Skin epidermis (tissue), 12 donors: ENCODE measurements around the gene MRPL2.

Experiments used
- H3K27ac ChIP-seq, 21 experiments: fragments of 200-600 bp; sonication (generic) in 11 of 21; one replicate each; pipeline ENCODE4 v1.5.0; 2020; ENCODE audit warnings: mild to moderate bottlenecking in 3 of 21, inconsistent platforms in 2 of 21, moderate library complexity in 2 of 21
- H3K4me3 ChIP-seq, 7 experiments: fragments of 200-600 bp; sonication (generic) in 2 of 7; one replicate each; pipeline ENCODE4 v1.5.0; 2020; ENCODE audit warnings: inconsistent platforms in 2 of 7, mild to moderate bottlenecking in 2 of 7, moderate library complexity in 1 of 7

Gene MRPL2

GRCh38 chr6:43032326-43032725 lies 26.9 kb downstream of the MRPL2 start:
- H3K4me3 ChIP-seq, result no peak overlapping the region
- H3K27ac ChIP-seq, result no peak overlapping the region

GRCh38 chr6:43029120-43029519 lies 30.1 kb downstream of the MRPL2 start:
- H3K4me3 ChIP-seq, result no peak overlapping the region
- H3K27ac ChIP-seq, result no peak overlapping the region

GRCh38 chr6:43026365-43026764 lies 32.9 kb downstream of the MRPL2 start:
- Histone ChIP-seq H3K4me3 (no peak overlapping the region), H3K27ac (no peak overlapping the region)

DNA sequence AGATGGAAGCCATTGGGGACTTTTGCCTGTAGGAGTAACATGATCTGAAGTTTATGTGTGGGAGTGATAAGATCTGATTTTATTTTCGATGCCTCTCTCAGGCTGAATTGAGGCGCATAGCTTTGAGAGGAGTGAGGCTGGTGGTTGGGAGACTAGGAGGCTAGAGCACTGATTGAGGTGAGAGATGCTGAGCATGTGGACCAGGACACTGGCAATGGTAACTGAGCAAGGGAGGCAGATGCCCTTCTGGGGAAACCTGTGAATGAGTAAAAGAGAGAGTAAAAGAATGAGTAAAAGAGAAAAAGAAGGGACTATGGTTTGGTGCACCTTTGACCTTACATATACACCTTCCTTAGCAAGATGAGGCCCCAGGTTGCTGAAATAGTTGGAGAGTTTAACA lies 34.8 kb downstream of the MRPL2 start:
- Histone ChIP-seq H3K27ac (no peak overlapping the region), H3K4me3 (no peak overlapping the region)

DNA sequence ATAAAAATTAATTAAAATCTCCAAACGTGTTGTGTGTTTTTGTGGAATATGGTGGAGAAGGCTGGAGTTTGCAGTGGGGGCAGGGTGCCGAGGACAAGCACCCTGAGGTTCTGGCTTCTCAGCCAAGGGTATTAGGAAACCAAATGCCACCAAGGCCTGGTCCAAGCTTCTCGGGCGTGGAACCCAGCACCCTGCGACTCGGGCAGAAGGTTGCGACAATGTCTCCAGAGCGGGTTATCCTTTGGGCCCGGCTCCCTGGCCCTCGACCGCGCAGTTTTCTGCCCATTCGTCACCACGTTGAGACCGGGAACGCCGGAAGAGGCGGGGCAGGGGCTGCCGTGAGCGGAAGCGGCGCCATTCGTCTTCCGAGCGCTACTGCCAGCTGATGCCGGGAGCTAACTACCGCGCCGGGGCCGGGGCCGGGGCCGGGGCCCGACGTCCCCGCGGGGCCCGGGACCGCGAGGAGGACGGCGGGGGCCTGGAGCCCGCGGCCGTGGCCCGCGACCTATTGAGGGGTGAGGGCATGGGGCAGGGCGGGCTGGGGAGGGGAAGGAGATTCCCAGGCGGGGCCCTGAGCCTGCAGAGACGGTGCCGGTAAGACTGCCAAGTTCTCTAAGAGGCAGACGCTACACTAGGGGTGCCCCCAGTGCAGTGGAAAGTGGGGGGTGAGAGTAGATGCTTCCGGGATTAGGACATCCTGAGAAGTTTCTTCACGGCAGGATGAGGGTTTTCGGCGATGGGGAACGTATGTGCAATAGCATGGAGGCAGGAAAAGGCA lies 37.8 kb downstream of the MRPL2 start, which contains the start of gene RRP36:
RRP36 (plus strand) TSS at position 354 of the 778 bp plus-strand sequence; CDS start at position 386, 32 bp downstream.
- peak within 1 kb of the TSS; percentile 72 to 99 (median 90) for H3K4me3 ChIP-seq
- H3K27ac ChIP-seq, result peak within 1 kb of the TSS; percentile 67 to 95 (median 90)

DNA sequence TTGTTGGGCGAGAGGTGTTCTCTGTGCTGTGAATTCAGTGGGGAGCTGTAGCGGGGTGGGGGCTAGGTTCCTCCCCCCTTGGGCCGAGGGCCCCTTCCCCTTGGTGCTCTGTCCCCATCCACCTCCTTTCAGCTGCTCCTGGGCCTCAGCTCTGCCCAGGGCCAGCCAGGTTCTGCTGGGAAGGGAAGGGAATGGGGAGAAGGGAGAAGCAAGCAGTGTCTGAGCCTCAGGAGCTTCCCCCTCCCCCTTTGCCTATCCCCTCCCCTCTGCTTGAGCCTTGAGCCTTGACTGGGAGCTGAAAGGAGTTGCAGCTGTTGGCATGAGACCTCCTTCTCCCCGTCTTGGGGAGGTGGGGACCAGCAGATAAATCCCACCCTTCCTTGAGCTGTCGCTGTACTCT lies 38.4 kb downstream of the MRPL2 start:
- peak overlapping the region in 20 of 21 experiments; percentile 67 to 95 (median 90) for H3K27ac ChIP-seq
- peak overlapping the region; percentile 72 to 99 (median 90) for H3K4me3 ChIP-seq

GRCh38 chr6:43020052-43020705 lies 39.1 kb downstream of the MRPL2 start:
- no peak overlapping the region for H3K4me3 ChIP-seq
- H3K27ac ChIP-seq, result peak overlapping the region in 7 of 21 experiments; percentile 83 to 95 (median 90)

DNA sequence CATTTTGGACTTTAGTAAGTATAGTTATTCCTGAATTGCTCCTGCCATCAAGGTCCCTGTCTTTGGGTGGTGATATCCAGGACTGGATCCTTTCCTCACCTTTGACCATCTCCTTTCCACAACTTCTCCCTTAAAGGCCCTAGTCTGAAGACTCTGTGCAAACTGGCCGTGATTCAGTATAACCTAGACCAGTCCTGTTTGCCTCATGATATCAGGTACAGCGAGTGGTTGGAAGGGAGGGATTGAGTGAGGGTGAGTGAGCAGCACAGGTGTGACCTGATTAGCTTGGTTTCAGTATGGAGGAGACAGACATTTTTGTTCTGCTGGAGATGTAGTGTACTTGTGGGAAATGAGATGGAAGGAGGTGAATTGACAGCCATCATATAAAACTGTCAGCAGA lies 40.1 kb downstream of the MRPL2 start:
- H3K27ac ChIP-seq, result no peak overlapping the region
- H3K4me3 ChIP-seq, result no peak overlapping the region

DNA sequence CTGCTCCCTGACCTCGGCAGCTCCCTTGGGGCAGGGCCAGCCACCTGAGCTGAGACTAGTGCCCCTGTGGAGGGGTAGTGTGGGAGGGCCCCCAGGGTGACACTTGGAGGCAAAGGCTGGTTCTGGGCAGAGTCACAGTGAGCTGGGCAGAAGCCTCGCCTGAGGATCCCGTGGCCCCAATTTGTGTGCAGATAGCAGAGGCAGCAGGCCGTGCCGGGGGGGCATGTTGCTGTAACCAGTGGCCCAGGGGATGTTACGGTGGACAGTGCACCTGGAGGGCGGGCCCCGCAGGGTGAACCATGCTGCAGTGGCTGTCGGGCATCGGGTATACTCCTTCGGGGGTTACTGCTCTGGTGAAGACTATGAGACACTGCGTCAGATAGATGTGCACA lies 42.3 kb downstream of the MRPL2 start:
- no peak overlapping the region for H3K4me3 ChIP-seq
- peak overlapping the region in 9 of 21 experiments; percentile 2 to 79 (median 38) for H3K27ac ChIP-seq

GRCh38 chr6:43016176-43016942 lies 42.9 kb downstream of the MRPL2 start:
- peak overlapping the region in 10 of 21 experiments; percentile 2 to 79 (median 42) for H3K27ac ChIP-seq

GRCh38 chr6:43014434-43014909 lies 44.8 kb downstream of the MRPL2 start:
- Histone ChIP-seq H3K27ac (peak overlapping the region in 20 of 21 experiments; percentile 60 to 92 (median 80)), H3K4me3 (peak overlapping the region; percentile 50 to 78 (median 73))

More at GRCh38 chr6:43016176-43016942, 42.9 kb downstream of the MRPL2 start:
- no peak overlapping the region for H3K4me3 ChIP-seq

GRCh38 chr6:43013843-43014433 lies 45.3 kb downstream of the MRPL2 start, which contains the start of the genes KLHDC3 and MEA1:
TSS of gene KLHDC3 (plus strand) at chr6:43014249. CDS start at chr6:43017193, 2,944 bp downstream.
TSS of gene MEA1 (minus strand) at chr6:43013946. CDS start at chr6:43013813, 133 bp downstream.
- peak within 1 kb of the TSS in 20 of 21 experiments; percentile 63 to 92 (median 83) for H3K27ac ChIP-seq
- H3K4me3 ChIP-seq, result peak within 1 kb of the TSS; percentile 50 to 78 (median 73)

DNA sequence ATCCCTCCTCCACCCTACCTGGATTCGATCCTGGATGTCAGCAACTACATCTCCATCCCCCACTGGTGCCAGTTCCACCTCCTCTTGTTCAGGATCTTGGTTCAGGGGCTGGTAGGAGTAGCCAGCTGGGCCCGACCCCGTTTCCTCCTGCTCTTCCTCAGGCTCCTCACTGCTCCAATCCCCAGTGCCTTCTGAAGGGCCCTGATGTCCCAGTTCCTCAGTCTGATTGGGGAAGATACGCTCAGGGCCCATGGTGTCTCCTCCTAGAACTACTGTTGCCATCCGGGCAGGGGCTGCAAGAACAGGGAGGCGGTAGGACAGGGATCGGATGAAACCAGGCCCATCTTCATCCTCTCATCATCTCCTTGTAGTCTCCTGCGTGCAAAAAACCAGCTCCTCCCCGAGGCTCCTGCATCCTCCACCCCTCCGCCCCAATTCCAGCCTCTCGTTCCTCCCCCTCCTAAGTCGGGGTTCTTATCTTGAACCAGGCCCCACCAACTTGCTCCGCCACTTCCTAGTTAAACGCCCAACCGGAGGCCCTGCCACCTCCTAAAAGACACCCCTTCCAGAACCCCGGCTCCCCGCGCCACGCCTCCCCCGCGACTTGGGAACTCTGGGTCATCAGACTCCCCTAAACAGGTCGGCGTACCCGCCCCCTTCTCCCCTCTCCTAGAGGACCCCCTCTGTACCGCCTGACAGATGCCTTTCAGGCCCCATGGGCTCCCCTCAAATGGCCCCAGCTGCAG lies 46.0 kb downstream of the MRPL2 start:
- Histone ChIP-seq H3K27ac (peak overlapping the region in 20 of 21 experiments; percentile 61 to 92 (median 82)), H3K4me3 (peak overlapping the region; percentile 50 to 78 (median 73))

DNA sequence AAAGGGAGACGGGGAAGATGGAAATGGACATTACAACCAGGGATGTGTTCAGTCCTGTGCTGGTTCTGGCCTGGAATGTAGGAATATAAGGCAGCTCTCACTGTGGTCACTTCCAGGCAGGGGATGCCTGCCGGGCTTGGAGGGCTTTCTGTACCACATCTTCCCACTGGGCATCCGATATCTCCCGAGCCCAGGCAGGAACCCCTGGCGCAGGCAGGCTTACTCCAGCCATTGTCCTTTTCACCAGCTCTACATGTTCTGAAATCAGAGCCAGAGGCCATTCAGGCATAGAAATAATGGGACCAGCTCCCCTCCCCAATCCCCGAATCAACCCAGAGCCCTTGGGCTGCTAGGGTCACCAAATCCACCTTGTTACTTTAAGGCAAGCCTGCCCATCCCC lies 46.9 kb downstream of the MRPL2 start:
- H3K27ac ChIP-seq, result peak overlapping the region in 8 of 21 experiments; percentile 80 to 90 (median 85)
- peak overlapping the region in 3 of 7 experiments; percentile 60 to 78 (median 77) for H3K4me3 ChIP-seq

GRCh38 chr6:43011207-43011606 lies 48.0 kb downstream of the MRPL2 start:
- no peak overlapping the region for H3K27ac ChIP-seq
- H3K4me3 ChIP-seq, result no peak overlapping the region

- Histone ChIP-seq H3K27ac (no peak overlapping the region), H3K4me3 (no peak overlapping the region)
Observed at GRCh38 chr6:43009124-43009523, 50.1 kb downstream of the MRPL2 start.

DNA sequence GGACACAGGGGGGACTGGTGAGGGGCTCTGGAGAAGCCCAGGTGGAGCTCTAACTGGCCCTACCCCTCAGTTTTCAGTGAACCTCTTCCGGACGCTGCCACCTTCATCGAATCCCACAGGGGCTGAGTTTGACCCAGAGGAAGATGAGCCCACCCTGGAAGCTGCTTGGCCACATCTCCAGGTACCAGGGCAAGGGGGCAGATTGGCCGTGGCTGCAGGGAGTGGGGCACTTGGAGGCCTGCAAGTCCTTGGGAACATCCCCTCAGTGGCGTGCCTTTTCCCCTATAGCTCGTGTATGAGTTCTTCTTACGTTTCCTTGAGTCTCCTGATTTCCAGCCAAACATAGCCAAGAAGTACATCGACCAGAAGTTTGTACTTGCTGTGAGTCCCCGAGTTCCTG lies 52.1 kb downstream of the MRPL2 start:
- no peak overlapping the region for H3K27ac ChIP-seq
- no peak overlapping the region for H3K4me3 ChIP-seq

- no peak overlapping the region for H3K27ac ChIP-seq
- H3K4me3 ChIP-seq, result no peak overlapping the region
Observed at GRCh38 chr6:43006251-43006650, 53.0 kb downstream of the MRPL2 start.

- no peak overlapping the region for H3K27ac ChIP-seq
- H3K4me3 ChIP-seq, result no peak overlapping the region
Observed at GRCh38 chr6:43005844-43006243, 53.4 kb downstream of the MRPL2 start.
